ENCODE data around the gene IRF3. TPM values are rescaled to one million over a fixed set of nuclear protein-coding genes. Genes with fewer than 3 reads are reported as not detected.

Gene IRF3
- total RNA-seq, 1 experiment from 2014 or later = 205 TPM

DNA sequence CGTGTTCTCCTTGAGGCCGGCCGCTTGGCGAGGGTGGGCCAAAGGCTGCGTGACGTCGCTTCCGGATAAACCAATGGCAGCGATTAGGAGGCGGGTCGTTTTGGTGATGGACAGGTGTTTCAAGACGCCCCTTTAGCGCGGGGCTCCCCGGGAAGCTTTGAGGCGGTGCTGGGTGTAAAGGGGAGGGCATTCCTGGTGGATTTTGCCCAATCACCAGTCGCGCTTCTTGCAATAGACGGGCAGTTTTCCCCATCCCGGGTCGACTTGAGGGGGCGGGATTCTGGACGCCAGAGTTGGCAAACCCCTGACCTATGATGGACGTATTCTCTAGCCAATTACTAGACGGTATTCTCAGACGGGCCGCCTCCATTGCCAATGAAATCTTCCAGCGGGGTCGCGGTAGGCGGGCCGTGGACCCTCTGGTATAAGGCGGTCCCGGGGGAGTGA lies 11.2 kb upstream of the IRF3 start:
- Histone ChIP-seq H3K79me2 (ENCODE audit: insufficient read depth, low read length) (peaks cover 22% of the 10 kb centered on the region; the same call in 1 of the 2 replicates), H3K79me1 (ENCODE audit: insufficient read depth, low read depth, low read length, poor library complexity, severe bottlenecking) (peaks cover 1% of the 10 kb centered on the region), H3K27me3 (ENCODE audit: insufficient read depth, low read length) (no peaks in the 10 kb centered on the region), H3T11ph (ENCODE audit: low read length) (no peak overlapping the region), H4K91ac (ENCODE audit: insufficient read length, low read depth, low read length) (no peak overlapping the region), H3K9me3 (ENCODE audit: control insufficient read depth, low read depth, low read length) (no peaks in the 10 kb centered on the region), H4K20me1 (ENCODE audit: control insufficient read depth, insufficient read depth, insufficient read length) (no peaks in the 10 kb centered on the region), H3K18ac (ENCODE audit: insufficient read length, low read depth, low read length) (no peak overlapping the region), H2BK120ac (ENCODE audit: low read depth, low read length, poor library complexity, severe bottlenecking) (no peak overlapping the region), H3K23ac (ENCODE audit: insufficient read length, low read depth, low read length) (no peak overlapping the region), H2BK5ac (ENCODE audit: insufficient read length, low read length) (no peak overlapping the region), H3K9ac (ENCODE audit: extremely low read depth, insufficient read length, low read length) (no peak overlapping the region), H3K4me2 (ENCODE audit: insufficient read depth, insufficient read length, low read length) (peak overlapping the region; percentile 63), H2BK15ac (ENCODE audit: low read depth, low read length) (no peak overlapping the region), H3K4ac (ENCODE audit: low read depth, low read length) (no peak overlapping the region), H3K14ac (ENCODE audit: insufficient read depth, low read length) (peak overlapping the region; percentile 93), H3K27ac (ENCODE audit: insufficient read length, low read depth, low read length) (no peak overlapping the region), H2AFZ (ENCODE audit: low read length) (no peak overlapping the region), H4K5ac (ENCODE audit: insufficient read length, low read depth, low read length) (no peak overlapping the region), H2AK5ac (ENCODE audit: insufficient read length, low read length) (no peak overlapping the region), H2BK12ac (ENCODE audit: insufficient read length, low read depth, low read length) (no peak overlapping the region), H2BK20ac (ENCODE audit: low read depth, low read length, poor library complexity, severe bottlenecking) (no peak overlapping the region), H3K56ac (ENCODE audit: insufficient read length, low read depth, low read length) (no peak overlapping the region), H3K4me1 (ENCODE audit: insufficient read depth, low read length) (peaks cover 6% of the 10 kb centered on the region), H3K23me2 (ENCODE audit: insufficient read length, low read depth, low read length, poor library complexity, severe bottlenecking) (peaks cover 4% of the 10 kb centered on the region), H4K8ac (replicated peaks; ENCODE audit: insufficient read length, low read depth, low read length) (no peak overlapping the region)
- DNase-seq = peak; percentile 100
- Mint-ChIP-seq H3K4me3 (peak overlapping the region; percentile 97 to 98), H3K9me3 (no peaks in the 10 kb centered on the region; a peak in 2 of 5 replicates), H3K27me3 (ENCODE audit: low read depth) (peaks cover 2% of the 10 kb centered on the region; the same call in 1 of the 2 replicates), H3K36me3 (ENCODE audit: insufficient read depth in 1 of 3, low read depth in 3 of 3) (peaks cover 20 to 31% (median 23%) of the 10 kb centered on the region in 3 experiments; a peak in 6 of 7 replicates), H3K4me1 (peaks cover 25 to 40% of the 10 kb centered on the region in 2 experiments), H3K27ac (peak overlapping the region; percentile 100)
- WGBS (ENCODE audit: extremely low coverage, insufficient read length, low lambda C conversion rate) = no CpG with 5 or more reads among the region's 34 CpGs
- TF ChIP-seq, protein P1, sequence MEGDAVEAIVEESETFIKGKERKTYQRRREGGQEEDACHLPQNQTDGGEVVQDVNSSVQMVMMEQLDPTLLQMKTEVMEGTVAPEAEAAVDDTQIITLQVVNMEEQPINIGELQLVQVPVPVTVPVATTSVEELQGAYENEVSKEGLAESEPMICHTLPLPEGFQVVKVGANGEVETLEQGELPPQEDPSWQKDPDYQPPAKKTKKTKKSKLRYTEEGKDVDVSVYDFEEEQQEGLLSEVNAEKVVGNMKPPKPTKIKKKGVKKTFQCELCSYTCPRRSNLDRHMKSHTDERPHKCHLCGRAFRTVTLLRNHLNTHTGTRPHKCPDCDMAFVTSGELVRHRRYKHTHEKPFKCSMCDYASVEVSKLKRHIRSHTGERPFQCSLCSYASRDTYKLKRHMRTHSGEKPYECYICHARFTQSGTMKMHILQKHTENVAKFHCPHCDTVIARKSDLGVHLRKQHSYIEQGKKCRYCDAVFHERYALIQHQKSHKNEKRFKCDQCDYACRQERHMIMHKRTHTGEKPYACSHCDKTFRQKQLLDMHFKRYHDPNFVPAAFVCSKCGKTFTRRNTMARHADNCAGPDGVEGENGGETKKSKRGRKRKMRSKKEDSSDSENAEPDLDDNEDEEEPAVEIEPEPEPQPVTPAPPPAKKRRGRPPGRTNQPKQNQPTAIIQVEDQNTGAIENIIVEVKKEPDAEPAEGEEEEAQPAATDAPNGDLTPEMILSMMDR (conservative IDR thresholded peaks at IDR 0.05) = no peak
